Hematopoietic multipotent progenitor cell treated with erythropoietin and hydrocortisone succinate and interleukin-3 and kit ligand, for 17 days (in vitro differentiated cells): ENCODE measurements around the gene SGCA.

Source experiments
- DNase-seq: peaks from one replicate; pipeline ENCODE4 v3.0.0-alpha.2; 2015; ENCODE audit warnings: low spot score

The SGCA gene

DNA sequence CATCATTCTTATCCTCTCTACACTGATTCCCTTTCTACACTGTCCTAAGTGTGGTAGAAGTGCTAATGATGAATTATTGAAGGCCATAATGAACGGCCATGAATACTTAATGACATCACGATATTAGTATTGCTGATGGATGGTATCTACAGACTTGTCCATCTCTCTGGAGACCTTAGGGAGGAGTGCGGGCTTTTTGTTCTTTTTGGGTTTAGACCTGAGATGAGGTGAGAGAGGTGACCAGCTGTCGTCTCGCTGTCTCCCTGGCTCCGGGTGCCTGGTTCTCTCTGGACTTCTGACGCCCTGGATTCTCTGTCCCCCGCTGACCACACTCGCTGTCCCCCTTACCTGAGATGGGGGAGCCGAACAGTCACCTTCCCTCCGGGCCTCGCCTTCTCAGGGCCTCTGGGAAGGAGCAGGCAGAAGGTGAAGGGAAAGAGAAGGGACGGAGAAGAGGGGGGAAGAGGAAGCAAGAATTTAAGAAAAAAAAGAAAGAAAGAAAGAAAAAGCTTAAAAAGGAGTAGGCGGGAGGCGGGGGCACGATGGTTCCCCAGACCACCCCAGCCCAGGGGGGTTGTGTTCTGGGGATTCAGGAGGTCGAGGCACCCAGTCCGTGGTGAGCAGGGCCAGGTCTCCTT, 17.1 kb downstream of the SGCA start:
- no peak for DNase-seq

DNA sequence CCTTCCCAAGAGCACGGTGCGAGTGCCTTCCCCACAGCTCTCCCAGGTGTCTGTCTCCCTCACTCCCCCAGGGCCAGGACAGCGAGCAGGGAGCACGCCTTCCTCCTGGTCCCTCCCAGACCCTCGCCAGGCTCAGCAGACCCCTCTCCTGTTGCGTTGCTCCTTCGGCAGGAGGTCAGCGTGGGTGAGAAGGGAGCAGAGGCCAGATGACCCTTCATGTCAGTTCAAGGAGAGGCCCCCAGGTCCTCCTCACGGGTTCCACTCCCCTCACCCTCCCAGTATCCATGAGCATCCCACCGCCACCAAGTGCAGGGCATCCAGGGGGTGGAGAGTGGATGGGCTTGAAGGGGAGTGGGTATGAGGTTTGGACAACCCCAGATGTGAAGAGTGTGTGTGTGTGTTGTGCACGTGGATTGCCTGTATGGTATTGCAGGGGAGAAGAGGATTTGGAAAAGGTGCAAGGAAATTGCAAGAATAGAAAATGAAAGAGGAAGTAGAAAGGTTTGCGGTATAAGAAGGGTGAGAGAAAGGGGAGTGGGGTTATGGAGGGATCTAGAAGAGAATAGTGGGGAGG, 17.7 kb downstream of the SGCA start:
- DNase-seq = no peak

DNA sequence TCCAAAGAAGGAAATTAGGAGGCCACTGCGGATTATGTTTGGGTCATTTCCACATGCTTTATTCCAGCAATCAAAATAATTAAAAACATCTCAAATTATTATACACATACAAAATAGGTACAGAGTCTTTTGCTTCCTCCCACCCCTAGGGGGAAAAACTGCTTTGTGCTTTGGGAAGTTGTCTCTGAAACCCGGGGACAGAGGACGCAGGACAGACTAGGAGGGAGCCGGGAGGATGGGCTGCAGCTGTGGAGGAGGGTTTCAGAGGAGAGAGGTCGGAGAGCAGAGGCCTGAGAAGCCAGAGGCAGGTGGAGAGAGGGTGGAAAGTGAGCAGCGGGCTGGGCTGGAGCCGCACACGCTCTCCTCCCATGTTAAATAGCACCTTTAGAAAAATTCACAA, 18.3 kb downstream of the SGCA start:
- DNase-seq = no peak

DNA sequence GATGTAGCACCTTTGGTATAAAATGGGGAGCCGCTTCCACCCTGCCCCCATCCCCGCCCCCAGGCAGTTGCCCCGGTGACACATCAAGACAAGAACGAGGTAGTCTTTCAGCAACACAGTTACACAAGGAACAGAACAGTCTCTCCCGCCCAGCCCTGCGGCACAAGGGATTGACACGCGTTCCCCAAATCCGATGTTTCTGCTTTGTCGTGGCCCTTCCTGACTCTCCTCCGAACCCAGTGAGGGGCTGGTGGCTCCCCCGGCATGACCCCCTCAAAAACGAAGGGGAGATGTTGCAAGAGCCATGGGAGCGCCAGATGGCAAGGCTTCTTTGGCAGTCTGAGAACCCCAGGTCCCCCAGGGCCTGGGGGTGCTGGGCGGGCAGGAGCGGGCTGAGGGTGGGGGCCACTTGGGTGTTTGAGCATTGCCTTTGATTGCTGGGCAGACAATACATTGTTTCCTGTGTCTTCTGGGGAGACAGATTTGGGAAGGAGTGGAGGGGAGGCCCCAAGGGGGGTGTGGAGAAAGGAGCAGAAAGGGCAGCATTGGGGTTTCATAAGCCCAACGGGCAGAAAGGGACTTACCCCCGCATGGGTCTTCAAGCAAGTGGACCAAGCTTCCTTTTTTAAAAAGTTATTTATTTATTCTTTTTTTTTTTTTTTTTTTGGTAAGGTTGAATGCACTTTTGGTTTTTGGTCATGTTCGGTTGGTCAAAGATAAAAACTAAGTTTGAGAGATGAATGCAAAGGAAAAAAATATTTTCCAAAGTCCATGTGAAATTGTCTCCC, 19.0 kb downstream of the SGCA start:
- DNase-seq = no peak

DNA sequence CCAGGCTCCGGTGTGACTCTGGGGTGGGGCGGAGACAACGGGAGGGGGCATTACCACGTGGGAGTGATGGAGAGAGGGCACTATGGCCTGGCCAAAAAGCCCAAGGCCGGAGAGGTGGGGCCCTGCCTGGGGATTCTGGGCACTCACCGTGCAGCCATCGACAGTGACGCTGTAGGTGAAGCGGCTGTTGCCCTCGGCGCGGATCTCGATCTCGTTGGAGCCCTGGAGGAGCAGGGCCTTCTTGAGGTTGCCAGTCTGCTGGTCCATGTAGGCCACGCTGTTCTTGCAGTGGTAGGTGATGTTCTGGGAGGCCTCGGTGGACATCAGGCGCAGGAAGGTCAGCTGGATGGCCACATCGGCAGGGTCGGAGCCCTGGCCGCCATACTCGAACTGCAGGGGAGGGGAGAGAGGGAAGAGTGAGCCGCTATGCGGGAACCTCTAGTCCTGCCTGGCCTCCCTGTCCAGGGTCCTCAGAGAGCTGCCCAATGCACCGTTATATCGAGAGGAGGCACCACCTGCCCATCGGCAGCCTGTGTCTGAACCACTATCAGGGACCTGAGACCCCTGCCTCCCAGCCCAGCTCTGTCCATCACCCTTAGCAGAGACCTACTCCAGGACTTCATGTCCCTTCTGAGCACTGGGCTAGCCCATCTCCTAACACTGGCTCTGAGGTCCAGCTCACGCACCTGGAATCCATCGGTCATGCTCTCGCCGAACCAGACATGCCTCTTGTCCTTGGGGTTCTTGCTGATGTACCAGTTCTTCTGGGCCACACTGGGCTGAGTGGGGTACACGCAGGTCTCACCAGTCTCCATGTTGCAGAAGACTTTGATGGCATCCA, 20.0 kb downstream of the SGCA start:
- DNase-seq = no peak

DNA sequence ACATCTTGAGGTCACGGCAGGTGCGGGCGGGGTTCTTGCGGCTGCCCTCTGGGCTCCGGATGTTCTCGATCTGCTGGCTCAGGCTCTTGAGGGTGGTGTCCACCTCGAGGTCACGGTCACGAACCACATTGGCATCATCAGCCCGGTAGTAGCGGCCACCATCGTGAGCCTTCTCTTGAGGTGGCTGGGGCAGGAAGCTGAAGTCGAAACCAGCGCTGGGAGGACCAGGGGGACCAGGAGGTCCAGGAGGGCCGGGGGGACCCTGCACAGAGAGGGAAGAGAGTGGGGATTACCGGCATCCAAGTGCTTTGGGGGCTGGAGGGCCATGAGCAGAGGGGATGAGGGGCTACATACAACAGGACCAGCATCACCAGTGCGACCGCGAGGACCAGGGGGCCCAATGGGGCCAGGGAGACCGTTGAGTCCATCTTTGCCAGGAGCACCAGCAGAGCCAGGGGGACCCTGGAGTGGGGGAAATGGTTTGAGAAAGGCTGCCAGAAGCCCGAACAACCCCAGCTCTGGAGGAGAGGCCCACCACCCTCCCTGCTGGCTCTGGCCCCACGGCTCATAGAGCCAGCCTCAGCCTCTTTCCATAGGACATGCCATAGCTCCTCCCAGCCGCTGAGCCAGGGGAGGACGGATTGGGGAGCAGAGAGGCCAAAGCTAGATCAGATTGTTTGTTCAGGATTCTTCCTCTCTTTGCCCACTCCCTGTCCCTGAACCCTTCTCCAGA, 21.0 kb downstream of the SGCA start:
- no peak for DNase-seq

DNA sequence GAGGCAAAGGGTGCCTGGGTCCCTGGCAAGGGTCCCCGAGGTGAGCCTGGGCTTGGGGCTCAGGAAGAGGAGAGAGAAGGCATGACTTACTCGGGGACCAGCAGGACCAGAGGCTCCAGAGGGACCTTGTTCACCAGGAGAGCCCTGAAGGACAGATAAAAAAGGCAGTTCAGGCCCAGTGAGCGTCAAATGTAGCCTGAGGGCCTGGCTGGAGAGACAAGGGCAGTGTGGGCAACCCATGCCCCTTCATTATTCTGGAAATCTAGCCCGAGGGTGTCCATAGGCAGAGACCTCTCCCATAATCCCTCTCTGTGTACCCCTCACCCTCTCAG, 21.6 kb downstream of the SGCA start:
- DNase-seq = no peak

DNA sequence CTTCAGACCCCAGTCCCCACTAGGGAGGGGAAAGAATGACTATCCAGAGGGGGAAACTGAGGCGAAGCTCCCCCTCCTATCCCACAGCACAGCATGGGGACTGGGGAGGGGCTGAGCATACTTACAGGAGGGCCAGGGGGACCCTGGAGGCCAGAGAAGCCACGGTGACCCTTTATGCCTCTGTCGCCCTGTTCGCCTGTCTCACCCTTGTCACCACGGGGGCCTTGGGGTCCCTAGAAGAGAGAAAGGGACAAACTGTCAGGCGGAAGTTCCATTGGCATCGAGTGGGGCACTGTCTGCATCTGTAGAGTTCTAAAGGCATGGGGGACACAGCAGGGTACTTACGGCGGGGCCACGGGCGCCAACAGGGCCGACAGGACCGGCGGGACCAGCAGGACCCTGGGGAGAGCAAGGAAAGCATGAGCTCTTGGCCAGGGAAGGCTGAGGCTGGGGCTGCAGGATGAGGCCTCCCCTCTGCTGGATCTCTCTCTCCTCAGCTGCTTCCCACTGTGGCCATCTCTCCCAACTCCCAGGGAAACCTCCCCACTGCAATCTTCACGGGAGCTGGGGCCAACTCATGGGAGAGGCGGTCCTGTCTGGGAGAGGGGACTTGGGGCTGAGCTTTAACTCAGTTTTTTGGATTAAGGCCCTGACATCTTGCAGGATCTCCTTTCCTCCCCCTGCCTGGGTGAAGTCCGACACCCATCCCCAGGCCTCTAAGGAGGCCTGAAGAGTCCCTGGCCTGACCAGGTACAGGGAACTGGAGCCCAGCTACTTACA, 22.1 kb downstream of the SGCA start:
- no peak for DNase-seq

DNA sequence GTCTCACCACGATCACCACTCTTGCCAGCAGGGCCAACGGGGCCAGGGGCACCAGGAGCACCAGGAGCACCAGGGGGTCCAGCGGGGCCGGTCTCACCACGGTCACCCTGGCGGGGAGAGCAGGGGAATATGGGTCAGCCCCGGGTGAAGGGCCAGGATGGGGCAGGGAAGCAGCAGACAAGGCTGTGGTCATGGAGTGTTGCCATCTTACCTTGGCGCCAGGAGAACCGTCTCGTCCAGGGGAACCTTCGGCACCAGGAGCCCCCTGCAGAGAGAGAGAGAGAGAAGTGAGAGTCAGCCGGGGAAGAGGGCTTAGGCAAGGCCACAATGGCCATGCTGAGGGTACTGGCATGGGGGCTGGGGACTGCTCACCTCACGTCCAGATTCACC, 22.7 kb downstream of the SGCA start:
- DNase-seq = no peak

DNA sequence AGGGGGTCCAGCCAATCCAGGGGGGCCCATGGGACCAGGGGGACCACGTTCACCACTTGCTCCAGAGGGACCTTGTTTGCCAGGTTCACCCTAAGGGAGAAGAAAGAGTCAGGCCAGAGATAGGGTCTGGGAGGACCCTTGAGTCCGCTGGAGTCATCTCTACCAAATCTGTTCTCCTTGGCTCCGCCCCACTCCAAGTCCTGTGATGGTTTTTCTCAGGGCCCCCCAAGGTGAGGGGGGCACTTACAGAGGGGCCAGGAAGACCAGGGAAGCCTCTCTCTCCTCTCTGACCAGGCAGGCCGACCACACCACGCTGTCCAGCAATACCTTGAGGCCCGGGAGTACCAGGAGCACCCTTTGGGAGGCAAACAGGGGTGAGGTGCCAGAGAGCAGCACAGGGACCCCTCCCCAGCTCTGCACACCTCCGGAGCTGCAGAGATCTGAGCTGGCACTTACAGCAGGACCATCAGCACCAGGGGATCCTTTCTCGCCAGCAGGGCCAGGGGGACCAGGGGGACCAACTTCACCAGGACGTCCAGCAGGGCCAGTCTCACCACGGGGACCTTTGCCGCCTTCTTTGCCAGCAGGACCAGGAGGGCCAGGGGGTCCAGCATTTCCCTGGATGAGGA, 23.2 kb downstream of the SGCA start:
- no peak for DNase-seq

DNA sequence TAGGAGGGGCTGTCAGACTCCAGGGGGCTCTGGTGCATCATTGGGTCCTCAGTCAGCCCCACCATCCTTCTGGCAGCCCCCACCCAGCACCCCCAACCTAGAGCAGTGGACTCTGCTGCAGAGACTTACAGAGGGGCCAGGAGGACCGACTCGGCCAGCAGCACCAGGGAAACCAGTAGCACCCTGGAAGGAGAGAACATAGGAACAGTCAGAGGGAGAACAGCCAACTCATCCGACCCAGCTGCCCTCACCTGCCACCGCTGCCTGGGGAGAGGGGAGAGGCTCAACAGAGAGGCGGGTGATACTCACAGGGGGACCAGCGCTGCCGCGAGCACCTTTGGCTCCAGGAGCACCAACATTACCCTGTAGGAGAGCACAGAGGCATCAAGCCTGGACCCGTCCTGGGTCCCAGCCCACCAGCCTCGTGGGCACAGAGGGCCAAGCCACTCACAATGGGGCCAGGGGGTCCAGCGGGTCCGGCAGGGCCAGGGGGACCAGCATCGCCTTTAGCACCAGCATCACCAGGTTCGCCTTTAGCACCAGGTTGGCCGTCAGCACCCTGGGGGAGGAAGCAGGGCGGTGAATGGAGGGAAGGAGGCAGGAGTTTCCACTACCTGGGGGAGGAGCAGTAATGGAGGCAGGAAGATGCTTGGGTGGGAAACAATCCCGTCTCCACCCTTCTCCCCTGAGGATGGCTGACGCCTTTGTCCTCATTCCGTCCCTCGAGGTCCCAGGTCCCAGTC, 23.9 kb downstream of the SGCA start:
- DNase-seq = no peak

DNA sequence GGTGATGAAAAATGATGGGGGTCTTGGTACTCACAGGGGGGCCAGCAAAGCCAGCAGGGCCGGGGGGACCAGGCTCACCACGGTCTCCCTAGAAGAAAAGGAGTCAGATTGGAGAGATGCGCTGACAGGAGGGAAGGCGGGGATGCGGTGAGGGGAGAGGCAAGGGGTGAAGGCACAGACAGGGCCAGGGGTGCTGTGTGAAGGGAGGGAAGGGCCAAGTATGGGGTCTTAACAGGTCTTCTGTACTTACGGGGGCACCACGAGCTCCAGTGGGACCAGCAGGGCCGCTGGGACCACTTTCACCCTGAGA, 24.4 kb downstream of the SGCA start:
- no peak for DNase-seq

DNA sequence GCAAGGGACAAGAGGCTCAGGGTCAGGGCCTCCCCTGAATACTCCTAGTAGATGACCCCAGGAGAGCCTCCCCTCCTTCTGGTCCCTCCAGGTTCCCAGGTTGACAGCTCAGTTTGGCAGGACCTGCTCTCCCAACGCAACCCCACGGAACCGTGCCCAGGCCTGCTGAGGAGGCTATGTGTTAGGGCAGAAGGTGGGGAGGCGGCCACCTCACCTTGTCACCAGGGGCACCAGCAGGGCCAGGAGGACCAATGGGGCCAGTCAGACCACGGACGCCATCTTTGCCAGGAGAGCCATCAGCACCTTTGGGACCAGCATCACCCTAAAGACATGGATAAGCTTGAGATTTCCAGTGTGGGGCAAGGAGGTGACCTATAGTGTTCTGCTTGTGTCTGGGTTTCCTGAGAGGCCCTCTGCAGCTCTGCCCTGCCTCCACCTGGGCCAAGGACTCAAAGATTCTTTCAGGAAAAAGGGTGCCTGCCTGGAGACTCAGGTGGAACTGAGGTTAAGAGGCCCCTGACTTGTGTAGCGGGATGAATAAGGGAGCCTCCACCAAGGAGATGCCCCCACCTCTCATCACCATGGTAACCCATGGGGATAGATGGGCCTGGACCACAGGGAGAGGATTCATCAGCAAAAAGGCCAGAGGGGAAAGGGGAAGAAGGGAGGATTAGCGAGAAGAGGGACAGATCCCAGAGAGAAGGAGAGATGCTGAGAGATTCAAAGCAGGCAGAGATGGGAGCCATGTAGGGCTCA, 25.0 kb downstream of the SGCA start:
- DNase-seq = no peak

DNA sequence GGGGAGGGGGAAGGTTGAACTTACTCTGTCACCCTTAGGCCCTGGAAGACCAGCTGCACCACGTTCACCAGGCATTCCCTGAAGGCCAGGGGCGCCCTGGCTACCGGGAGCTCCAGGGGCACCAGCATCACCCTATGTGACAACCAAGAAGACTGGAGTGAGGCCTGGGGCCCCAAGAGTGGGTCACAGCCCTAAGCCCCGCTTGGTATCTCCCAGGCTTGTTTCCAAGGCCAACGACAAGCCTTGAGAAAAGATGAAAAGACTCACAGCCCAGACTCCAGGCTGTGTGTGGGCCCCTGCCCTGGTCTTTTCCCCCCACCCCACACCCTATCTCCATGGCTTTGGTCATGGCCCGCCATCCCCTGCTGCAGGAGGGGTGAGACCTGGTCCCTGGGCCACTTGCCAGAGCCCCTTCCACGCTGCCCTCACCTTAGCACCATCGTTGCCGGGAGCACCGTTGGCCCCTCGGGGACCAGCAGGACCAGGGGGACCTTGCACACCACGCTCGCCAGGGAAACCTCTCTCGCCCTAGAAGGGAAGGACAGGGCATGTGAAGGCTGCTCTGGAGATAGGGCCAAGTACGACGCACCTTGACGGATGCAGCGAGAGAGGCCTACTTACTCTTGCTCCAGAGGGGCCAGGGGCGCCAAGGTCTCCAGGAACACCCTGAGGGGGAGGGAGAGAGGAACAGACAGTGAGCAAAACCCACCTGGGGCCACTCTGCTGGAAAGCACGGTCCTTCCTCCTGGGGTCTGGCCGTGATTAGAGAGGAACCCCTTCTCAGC, 25.7 kb downstream of the SGCA start:
- DNase-seq = no peak

DNA sequence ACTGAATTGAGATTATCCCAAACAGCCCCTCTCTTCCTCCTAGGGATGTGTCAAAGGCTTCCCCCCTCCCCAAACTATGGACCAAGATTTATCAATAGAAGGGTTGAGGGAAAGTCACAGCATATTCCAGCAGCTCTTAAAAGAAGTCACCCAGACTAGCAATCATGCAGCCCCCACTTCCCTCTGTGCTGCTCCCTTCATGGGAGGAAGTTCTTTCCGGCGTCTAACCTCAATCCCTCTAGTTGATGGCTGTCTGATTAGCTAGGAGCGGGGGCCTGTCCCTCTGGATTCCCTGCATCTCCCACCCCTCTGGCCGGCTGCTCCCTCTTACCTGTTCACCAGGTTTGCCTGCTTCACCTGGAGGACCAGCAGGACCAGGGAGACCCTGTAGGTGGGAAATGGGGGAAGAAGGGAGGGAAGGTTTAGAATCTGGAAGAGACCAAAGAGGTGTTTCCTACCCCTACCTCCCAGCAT, 26.4 kb downstream of the SGCA start:
- no peak for DNase-seq

DNA sequence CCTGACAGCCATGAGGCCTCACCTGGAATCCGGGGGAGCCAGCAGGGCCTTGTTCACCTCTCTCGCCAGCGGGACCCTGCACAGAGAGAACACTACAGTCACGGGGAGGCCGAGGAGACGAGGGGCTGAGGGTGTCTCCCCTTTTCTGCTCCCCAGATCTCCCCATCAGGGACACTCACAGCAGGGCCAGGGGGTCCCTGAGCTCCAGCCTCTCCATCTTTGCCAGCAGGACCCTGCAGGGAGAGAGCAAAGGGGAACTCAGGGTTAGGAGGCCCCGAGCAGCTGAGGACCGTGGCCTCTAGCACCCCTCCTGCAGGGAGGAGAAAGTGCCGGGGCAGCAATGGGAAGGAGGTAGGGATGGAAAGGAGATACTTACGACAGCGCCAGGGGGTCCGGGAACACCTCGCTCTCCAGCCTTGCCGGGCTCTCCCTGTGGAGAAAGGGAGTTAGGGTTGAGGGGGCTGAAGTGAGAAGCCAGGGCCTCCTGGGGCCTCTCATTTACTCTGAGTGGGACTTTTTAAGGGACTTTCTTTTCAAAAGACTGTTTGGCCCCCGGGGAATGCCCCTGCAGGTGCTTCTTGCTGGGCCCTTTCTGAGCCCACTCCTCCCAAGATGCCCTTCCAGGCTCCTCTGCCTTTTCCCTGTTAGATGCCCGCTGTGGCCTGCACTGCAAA, 26.9 kb downstream of the SGCA start:
- no peak for DNase-seq

DNA sequence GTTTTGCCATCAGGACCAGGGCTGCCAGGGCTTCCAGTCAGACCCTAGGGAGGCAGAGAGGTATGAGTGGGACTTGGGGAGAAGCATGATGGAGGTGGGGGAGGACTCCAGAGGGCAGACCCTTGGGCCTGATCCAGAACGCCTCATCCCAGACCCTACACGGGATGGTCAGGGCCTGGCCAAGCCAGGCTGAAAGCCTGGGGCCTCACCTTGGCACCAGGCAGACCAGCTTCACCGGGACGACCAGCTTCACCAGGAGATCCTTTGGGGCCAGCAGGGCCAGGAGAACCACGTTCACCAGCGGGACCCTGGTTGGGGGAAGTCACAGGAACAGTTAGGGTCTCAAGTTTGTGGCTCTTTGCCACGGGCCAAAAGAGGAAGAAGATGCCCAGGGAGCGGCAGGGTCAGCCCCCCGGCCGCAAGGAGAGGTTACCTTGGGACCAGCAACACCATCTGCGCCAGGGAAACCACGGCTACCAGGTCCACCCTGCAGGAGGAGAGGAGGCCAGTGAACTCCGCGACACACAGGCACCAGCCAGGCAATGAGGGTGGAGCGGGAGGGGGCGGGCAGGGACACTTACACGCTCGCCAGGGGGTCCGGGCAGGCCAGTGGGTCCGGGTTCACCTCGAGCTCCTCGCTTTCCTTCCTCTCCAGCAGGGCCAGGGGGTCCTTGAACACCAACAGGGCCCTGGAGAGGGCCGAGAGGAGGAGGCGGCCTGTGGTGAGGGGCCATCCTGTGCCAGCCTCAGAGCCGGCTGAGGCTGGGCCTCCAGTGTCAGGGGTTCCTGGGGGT, 28.5 kb downstream of the SGCA start:
- no peak for DNase-seq
